WTC11 (cell line): ENCODE results near the gene ZNF19.

Experiments
- AFF4 ChIP-seq: sonication (generic); formaldehyde crosslinking; IDR thresholded peaks from 2 replicates; pipeline ENCODE4 v1.8.1; 2023; ENCODE audit warnings: mild to moderate bottlenecking, missing genetic modification reagents, borderline replicate concordance
- CREB1 ChIP-seq: sonication (generic); formaldehyde crosslinking; IDR thresholded peaks from 2 replicates; pipeline ENCODE4 v1.8.0; 2023; ENCODE audit warnings: mild to moderate bottlenecking, missing genetic modification reagents
- CTCF ChIP-seq: fragments of 200-600 bp; IDR thresholded peaks from 2 replicates; pipeline ENCODE4 v1.8.0; 2022; ENCODE audit warnings: antibody characterized with exemption
- JUN ChIP-seq: sonication (generic); formaldehyde crosslinking; IDR thresholded peaks from 2 replicates; pipeline ENCODE4 v1.8.0; 2023; ENCODE audit warnings: mild to moderate bottlenecking, missing genetic modification reagents
- NR1H2 ChIP-seq: sonication (generic); formaldehyde crosslinking; IDR thresholded peaks from 2 replicates; pipeline ENCODE4 v1.9.0; 2021; ENCODE audit warnings: mild to moderate bottlenecking, moderate library complexity, missing genetic modification reagents
- TCF7 ChIP-seq: sonication (generic); formaldehyde crosslinking; IDR thresholded peaks from 2 replicates; pipeline ENCODE4 v1.8.0; 2022; ENCODE audit warnings: mild to moderate bottlenecking, low read depth, missing genetic modification reagents, moderate library complexity

- TF ChIP-seq AFF4 (no peak), TCF7 (no peak), CTCF (no peak), CREB1 (CRISPR knock-in tag) (no peak), JUN (CRISPR knock-in tag) (no peak), NR1H2 (CRISPR knock-in tag) (no peak)
Measured at GRCh38 chr16:71429581-71429980, 59.5 kb downstream of the ZNF19 start.
